Thyroid gland (tissue), 4 donors: ENCODE data around the gene DOP1A.

ENCODE experiments used
- POLR2A ChIP-seq, 2 donors: fragments of 450-650 bp; IDR thresholded peaks; one replicate each; pipeline ENCODE4 v1.6.1; 2017; ENCODE audit warnings: antibody characterized with exemption in 2 of 2, mild to moderate bottlenecking in 2 of 2, moderate library complexity in 1 of 2
- TF ChIP-seq, protein P1 (sequence below), 6 experiments: fragments of 200-600 bp in 3 of 6; fragments of 450-650 bp in 3 of 6; sonication (generic) in 3 of 6; IDR thresholded peaks; one replicate each; pipeline ENCODE4 v1.5.1; 2016 to 2019; ENCODE audit warnings: antibody characterized with exemption in 6 of 6, mild to moderate bottlenecking in 2 of 6, inconsistent platforms in 1 of 6, moderate library complexity in 1 of 6

DNA sequence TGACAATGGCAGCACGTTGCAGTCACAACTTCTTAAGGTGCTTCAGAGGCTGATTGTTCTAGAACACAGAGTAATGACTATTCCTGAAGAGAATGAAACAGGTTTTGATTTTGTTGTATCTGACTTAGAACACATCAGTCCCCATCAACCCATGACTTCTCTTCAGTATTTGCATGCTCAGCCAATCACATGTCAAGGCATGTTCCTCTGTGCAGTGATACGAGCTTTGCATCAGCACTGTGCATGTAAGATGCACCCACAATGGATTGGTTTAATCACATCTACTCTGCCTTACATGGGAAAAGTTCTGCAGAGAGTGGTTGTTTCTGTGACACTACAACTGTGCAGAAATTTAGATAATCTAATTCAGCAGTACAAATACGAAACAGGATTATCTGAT lies 71.3 kb downstream of the DOP1A start:
- TF ChIP-seq, protein P1, sequence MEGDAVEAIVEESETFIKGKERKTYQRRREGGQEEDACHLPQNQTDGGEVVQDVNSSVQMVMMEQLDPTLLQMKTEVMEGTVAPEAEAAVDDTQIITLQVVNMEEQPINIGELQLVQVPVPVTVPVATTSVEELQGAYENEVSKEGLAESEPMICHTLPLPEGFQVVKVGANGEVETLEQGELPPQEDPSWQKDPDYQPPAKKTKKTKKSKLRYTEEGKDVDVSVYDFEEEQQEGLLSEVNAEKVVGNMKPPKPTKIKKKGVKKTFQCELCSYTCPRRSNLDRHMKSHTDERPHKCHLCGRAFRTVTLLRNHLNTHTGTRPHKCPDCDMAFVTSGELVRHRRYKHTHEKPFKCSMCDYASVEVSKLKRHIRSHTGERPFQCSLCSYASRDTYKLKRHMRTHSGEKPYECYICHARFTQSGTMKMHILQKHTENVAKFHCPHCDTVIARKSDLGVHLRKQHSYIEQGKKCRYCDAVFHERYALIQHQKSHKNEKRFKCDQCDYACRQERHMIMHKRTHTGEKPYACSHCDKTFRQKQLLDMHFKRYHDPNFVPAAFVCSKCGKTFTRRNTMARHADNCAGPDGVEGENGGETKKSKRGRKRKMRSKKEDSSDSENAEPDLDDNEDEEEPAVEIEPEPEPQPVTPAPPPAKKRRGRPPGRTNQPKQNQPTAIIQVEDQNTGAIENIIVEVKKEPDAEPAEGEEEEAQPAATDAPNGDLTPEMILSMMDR (IDR thresholded peaks at IDR 0.05), result no peak
- TF ChIP-seq POLR2A (IDR thresholded peaks at IDR 0.05), result no peak
